Psoas muscle (tissue), 8 donors: ENCODE results near the gene HSD17B1. TPM values are rescaled to one million over a fixed set of nuclear protein-coding genes. Genes with fewer than 3 reads are reported as not detected.

Source experiments
- ATAC-seq, 4 donors: fragments of 200-7000 bp; cut with Tn5 transposase; one replicate each; pipeline ENCODE4 v1.9.1; 2020; ENCODE audit warnings: moderate library complexity in 3 of 4, mild to moderate bottlenecking in 2 of 4
- DNase-seq, 2 donors: peaks; one replicate each; pipeline ENCODE4 v3.0.0-alpha.2; 2020
- H3K27ac ChIP-seq: fragments of 200-600 bp; one replicate; pipeline ENCODE4 v1.8.0; 2022
- H3K27me3 ChIP-seq, 3 donors: fragments of 200-600 bp in 1 of 3; one replicate each; pipeline versions ENCODE4 v1.6.1 to v1.8.0; 2013 to 2022; ENCODE audit warnings: low read length in 2 of 3, mild to moderate bottlenecking in 2 of 3, moderate library complexity in 1 of 3; ENCODE audit not compliant: insufficient read depth in 3 of 3
- H3K36me3 ChIP-seq, 2 donors: fragments of 200-600 bp in 1 of 2; one replicate each; pipeline versions ENCODE4 v1.6.1 to v1.8.0; 2013 to 2022; ENCODE audit warnings: low read depth in 1 of 2, mild to moderate bottlenecking in 1 of 2, moderate library complexity in 1 of 2; ENCODE audit not compliant: insufficient read depth in 1 of 2
- H3K4me1 ChIP-seq: fragments of 200-600 bp; one replicate; pipeline ENCODE4 v1.8.0; 2022
- H3K4me3 ChIP-seq: fragments of 200-600 bp; one replicate; pipeline ENCODE4 v1.8.0; 2022; ENCODE audit warnings: mild to moderate bottlenecking
- H3K9me3 ChIP-seq: fragments of 200-600 bp; one replicate; pipeline ENCODE4 v1.8.0; 2022
- CTCF ChIP-seq: fragments of 200-600 bp; IDR thresholded peaks from one replicate; pipeline ENCODE4 v1.8.0; 2022; ENCODE audit warnings: antibody characterized with exemption
- WGBS, 3 donors: extraction: QIAGEN DNeasy Blood & Tissue Kit; methylation state at CpG; one replicate each; pipeline versions ENCODE4 v1.1.6 to v1.1.7; 2013; 5-methylcytosine and 5-hydroxymethylcytosine counted together
- intact Hi-C, 2 donors: fragments of 100-400 bp; cut with DNase I; formaldehyde crosslinking; loops; one replicate each; pipeline versions ENCODE4 v1.11.0 to v1.14.2; 2022
- polyA plus RNA-seq, 3 donors: library from polyadenylated mRNA; stranded (reverse); fragments of 200-250 nt; gene quantifications; one replicate each; pipeline ENCODE4 v1.2.3, GENCODE V29; 2013
- total RNA-seq, 4 donors: library from RNA; stranded (reverse); fragmentation: NEBNext Ultra II Directional in 2 of 4; extraction: Animal tissue kit (Norgen Biotek cat#: 25700) in 2 of 4; gene quantifications; one replicate each; pipeline versions ENCODE4 v1.2.1 to v1.2.4, GENCODE V29; 2021 to 2023
- donor health status: healthy with polysubstance abuse.
- donor health status: DM: no; HTN: no; CAD: no; lungs with moderate emphysema.
- donor health status: Bipolar disorder and iron deficiency.
- donor health status: healthy.
- donor health status: DM: yes; HTN: yes; CAD: no.
- donor health status: DM: no; HTN: no; CAD: no.
- donor health status: DM: no; HTN: no; CAD: no.
- donor health status: DM: yes; HTN: yes; CAD: no.

HSD17B1 gene
- total and polyA plus RNA-seq, 7 donors, result 0.54 to 2.1 (median 1.2) TPM

- intact Hi-C loops, result loop anchor here in 1 of 2 donors (5.0 kb wide), 1 partner anchor 204 kb away; no protein-coding TSS in a partner anchor
- no peak for TF ChIP-seq CTCF
- 60 to 70% (median 68%) methylated on average over 6 of the region's 6 CpGs for WGBS, 3 donors
- ATAC-seq (peak in 3 of 4 donors; percentile 29 to 43 (median 41)), DNase-seq (peak in 1 of 2 donors; percentile 59)
- Histone ChIP-seq H3K4me3 (no peak overlapping the region), H3K27ac (peak overlapping the region; percentile 84), H3K9me3 (no peaks in the 10 kb centered on the region), H3K4me1 (peaks cover 45% of the 10 kb centered on the region), H3K27me3 (no peaks in the 10 kb centered on the region), H3K36me3 (peaks cover 3 to 27% of the 10 kb centered on the region in 2 donors)
These were observed 26.7 kb upstream of the HSD17B1 start for GRCh38 chr17:42526031-42526444.

- TF ChIP-seq CTCF, result no peak
- Histone ChIP-seq H3K27ac (peak overlapping the region; percentile 51), H3K27me3 (no peaks in the 10 kb centered on the region), H3K36me3 (peaks cover 0 to 8% of the 10 kb centered on the region in 2 donors), H3K9me3 (no peaks in the 10 kb centered on the region), H3K4me1 (peaks cover 39% of the 10 kb centered on the region), H3K4me3 (no peak overlapping the region)
- no peak for ATAC-seq
- intact Hi-C loops, result loop anchor here in 1 of 2 donors (5.0 kb wide), 1 partner anchor 206 kb away; no protein-coding TSS in a partner anchor
- DNase-seq, result peak in 1 of 2 donors; percentile 17
- WGBS, 3 donors, result 88 to 96% (median 92%) methylated on average over 6 of the region's 6 CpGs
These were observed 24.8 kb upstream of the HSD17B1 start for GRCh38 chr17:42527932-42528331.

GRCh38 chr17:42529061-42529460, 23.7 kb upstream of the HSD17B1 start:
- 59 to 72% (median 67%) methylated on average over 3 of the region's 3 CpGs for WGBS, 3 donors
- intact Hi-C loops, result loop anchor here in 1 of 2 donors (5.0 kb wide), 1 partner anchor 207 kb away; no protein-coding TSS in a partner anchor
- ATAC-seq (no peak), DNase-seq (peak in 1 of 2 donors; percentile 35)
- Histone ChIP-seq H3K4me1 (peaks cover 40% of the 10 kb centered on the region), H3K27ac (no peak overlapping the region), H3K4me3 (no peak overlapping the region), H3K36me3 (no peaks in the 10 kb centered on the region), H3K27me3 (no peaks in the 10 kb centered on the region), H3K9me3 (no peaks in the 10 kb centered on the region)
- no peak for TF ChIP-seq CTCF

- H3K27ac ChIP-seq, result peak overlapping the region; percentile 84
- no peak for TF ChIP-seq CTCF
- no peaks in the 10 kb centered on the region for H3K9me3 ChIP-seq
- no peak for ATAC-seq
- H3K36me3 ChIP-seq, result no peaks in the 10 kb centered on the region
- peaks cover 32% of the 10 kb centered on the region for H3K4me1 ChIP-seq
- no peak overlapping the region for H3K4me3 ChIP-seq
- intact Hi-C loops, result no loop called here
- H3K27me3 ChIP-seq, result no peaks in the 10 kb centered on the region
- DNase-seq, result peak in 1 of 2 donors; percentile 19
- 91 to 95% (median 94%) methylated on average over 2 of the region's 2 CpGs for WGBS, 3 donors
These were observed 21.7 kb upstream of the HSD17B1 start for GRCh38 chr17:42530952-42531454.
